Stimulated activated CD4-positive, alpha-beta T cell treated with anti-CD3 and anti-CD28 coated beads, Interleukin-4, amount 100 ng/mL, for 48 hours (primary cell): Measurements from ENCODE around the gene PEX7.
"Not testable (repeated sequence)": the region's sequence is repeated elsewhere in the genome, so short reads cannot be mapped to it uniquely, and the experiment has no call there.

ENCODE experiments used
- DNase-seq, 2 donors: peaks; one replicate each; pipeline ENCODE4 v3.0.0-alpha.2; 2020; ENCODE audit warnings: low read depth in 2 of 2

Gene PEX7

DNA sequence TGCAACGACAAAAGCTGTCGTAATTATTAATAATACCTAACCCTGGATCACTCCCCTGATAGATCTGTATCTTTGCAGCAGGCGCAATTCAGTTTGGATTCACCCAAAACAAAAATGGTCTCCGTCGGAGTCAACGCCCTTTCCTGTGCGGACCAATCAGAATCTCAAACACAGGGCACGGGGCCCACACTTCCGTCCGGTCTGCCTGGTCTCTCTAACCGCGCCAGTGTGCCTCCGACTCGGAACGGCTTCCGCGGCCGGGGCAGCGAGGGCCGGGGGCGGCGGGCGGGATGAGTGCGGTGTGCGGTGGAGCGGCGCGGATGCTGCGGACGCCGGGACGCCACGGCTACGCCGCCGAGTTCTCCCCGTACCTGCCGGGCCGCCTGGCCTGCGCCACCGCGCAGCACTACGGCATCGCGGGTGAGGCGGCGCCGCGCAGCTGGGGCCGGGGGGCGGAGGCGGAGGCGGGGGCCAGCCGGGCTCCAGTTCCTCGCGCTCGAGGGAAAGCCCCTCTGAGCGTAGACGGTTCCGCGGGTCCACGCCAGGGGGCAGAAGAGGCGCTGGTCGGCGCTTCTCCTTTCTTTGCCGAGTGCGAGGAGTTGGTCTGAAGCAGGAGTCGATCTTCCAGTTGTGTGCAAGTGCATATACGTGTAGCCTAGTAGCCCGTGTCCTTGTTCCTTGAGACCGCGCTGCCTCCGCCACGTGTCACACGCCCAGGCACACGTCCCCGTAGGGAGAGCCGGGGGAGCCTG, at the start of gene PEX7:
TSS of gene PEX7 (plus strand) at position 217 of the 752 bp plus-strand sequence. CDS start at position 291, 74 bp downstream.
- DNase-seq: peak; percentile 79 to 84

DNA sequence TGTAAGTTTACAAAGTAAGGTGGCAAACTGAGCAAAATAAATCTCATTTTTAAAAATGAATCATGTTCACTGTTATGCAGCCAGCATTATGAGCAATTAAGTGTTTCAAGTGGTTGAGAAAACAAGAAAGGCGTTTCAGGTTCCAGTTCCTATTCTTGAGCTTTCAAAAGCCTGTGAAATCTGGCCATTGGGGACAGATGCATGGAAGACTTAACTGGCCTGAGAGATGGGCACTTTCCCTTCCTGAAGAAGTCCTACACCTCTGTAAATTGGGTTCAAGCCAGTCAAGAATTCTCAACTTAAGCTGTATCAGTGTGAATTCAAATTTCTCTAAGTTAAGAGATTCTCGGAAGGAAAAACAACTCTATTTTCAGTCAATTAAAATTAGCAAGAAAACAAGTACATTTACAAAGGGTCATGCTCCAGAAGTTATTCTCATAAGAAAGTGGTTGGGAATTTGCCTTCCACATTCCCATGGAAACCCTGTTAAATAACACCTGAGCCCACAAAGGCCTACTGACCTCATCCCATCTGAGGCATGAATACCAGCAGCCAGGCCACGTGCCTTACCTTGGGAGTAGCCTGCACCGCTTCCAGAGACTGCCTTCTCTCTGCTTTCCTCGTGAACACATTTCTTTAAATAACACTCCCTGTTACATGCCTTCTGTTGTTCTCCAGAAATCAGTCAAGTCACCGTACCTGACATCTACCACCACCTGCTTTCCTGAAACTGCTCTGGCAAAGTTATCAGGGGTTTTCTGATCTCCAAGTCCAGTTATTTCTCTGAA, 49.5 kb upstream of the PEX7 start:
- no peak for DNase-seq

DNA sequence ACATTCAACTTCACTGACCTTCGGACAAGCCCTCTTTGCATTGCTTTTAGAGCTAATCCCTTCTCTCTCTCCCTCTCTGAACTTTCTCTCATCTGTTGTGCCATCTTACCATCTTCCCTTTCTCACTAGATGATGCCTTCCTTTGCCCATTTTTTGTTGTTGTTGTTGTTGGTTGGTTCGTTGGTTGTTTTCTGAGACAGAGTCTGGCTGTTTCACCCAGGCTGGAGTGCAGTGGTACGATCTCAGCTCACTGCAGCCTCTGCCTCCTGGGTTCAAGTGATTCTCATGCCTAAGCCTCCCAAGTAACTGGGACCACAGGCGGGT, 49.0 kb upstream of the PEX7 start:
- DNase-seq: no peak

- no peak for DNase-seq
Observed at GRCh38 chr6:136774228-136775041, 48.0 kb upstream of the PEX7 start.

DNA sequence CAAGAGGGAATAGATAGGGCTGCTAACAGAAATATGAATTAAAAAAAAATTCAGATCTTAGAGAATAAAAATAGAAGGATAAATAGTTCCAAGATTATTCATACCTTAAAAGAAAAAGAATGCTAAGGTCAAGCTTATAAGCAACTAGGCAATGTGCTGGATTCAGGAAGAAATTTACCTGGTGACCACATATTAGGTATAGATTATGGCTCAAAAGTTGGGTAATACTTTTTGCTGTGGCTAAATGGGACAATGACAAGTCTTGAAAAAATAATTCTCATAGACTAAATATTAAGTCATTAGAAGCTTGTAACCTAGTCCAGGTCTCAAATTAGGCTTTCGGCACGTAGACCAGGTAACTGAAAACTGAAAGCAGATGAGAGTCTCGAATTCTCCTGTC, 47.3 kb upstream of the PEX7 start:
- DNase-seq: no peak

GRCh38 chr6:136775548-136775947, 46.8 kb upstream of the PEX7 start:
- no peak for DNase-seq

- no peak for DNase-seq
Observed at GRCh38 chr6:136777651-136778050, 44.7 kb upstream of the PEX7 start.

DNA sequence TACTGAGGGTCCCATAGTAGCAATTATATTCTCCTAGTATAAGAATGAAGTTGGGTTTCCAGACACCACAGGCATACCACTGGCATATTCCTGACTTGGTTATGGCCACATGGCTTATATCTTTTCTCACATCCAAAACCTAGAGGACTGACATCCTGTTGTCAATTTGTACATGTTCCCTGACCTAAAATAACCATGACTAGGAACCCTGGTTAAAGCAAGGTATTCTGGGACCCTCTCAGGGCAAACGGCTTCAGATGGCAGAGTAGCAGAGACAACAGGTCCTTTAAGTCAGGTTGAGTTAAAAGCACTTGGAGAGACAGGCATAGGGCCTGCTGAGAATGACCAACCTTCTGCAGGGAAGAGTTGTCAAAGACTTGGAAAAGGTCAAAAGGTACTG, 42.7 kb upstream of the PEX7 start:
- no peak for DNase-seq

DNA sequence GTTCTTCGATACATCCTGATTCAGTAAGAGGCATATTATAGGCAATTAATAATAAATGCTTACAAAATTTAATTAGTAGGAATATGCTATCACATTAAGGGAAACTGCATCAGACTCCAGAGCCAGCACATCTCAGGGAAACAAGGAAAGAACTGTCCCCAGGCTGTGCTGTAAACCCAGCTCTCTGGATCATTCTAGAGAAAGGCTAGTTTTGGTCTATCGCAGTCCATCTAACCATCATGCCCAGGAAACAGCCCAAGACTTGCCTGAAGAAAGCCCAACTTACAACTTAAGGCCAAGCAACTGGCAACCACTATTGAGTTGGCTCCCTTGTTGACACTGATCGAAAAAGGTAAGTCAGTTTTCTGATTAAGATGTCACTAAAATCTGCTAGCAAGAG, 41.4 kb upstream of the PEX7 start:
- no peak for DNase-seq

- DNase-seq: no peak
Observed at GRCh38 chr6:136782021-136782770, 40.2 kb upstream of the PEX7 start.

DNA sequence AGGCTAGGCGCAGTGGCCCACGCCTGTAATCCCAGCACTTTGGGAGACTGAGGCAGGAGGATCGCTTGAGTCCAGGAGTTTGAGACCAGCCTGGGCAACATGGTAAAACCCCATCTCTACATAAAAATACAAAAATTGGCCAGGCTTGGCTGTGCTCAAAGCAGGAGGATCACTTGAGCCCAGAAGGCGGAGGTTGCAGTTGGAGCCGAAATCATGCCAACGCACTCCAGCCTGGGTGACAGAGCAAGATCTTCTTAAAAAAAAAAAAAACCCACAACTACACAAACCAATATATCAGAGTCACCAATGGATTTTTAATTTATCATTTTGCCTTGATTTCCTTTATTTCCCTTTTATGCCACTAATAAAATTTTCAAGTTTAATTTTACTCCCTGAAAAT, 39.4 kb upstream of the PEX7 start:
- DNase-seq: no peak

- DNase-seq: no peak
Observed at GRCh38 chr6:136783495-136784270, 38.7 kb upstream of the PEX7 start.

- DNase-seq: no peak
Observed at GRCh38 chr6:136784271-136784664, 38.1 kb upstream of the PEX7 start.

DNA sequence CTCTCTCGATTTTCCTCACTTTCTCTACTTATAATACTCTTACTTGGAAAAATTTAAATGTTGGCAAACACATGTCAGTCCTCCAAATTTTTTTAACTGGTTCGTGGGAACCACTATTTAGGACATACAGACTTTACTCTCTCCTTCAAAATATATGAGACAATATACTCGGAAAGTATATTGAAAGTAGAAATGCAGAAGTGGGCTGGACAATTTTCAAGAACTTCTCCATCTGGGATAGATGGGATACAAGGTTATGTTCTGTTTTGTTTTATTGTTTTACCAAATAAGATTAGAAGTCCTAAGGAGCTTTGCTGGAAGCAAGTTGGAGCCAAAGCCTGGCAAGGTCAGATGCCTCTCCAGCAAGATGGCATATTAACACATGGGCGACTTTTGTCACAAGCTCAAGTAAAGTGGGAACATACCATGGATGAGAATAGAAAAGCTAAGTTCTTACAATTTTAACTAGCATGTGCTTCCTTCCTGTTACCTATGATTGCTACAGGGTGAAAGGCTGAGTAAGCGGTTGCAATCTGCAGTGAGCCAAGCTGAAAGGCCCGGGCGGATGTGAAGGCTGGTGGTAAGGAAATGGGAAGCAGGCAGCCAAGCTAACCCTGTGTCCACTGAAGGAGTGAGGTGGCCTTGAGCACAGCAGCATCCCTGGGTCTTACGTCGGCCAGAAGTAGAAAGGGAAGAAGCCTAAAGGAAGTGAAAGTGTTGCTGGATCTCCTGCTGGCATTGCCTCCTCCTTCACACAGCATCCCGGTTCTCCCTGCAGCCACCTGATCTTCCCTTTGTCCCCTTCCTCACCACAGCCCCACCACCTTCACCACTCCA, 37.3 kb upstream of the PEX7 start:
- DNase-seq: peak; percentile 19 to 38

DNA sequence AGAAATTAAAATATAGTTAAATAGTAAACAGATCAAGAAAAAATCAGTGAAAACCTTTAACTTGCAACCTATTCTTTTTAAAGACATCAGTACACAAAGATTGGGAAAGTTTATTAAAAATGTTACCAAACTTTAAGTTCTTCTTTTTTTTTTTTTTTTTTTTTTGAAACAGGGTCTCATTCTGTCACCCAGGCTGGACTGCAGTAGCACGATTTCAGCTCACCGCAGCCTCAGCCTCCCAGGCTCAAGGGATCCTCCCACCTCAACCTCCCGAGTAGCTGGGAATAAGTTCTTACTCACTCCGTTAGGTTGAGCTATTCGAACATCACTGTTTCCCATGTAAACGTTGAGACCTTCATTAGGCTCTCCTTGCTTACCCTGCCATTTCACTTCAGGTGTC, 35.7 kb upstream of the PEX7 start:
- DNase-seq: no peak

- no peak for DNase-seq
Observed at GRCh38 chr6:136787726-136788068, 34.7 kb upstream of the PEX7 start.

DNA sequence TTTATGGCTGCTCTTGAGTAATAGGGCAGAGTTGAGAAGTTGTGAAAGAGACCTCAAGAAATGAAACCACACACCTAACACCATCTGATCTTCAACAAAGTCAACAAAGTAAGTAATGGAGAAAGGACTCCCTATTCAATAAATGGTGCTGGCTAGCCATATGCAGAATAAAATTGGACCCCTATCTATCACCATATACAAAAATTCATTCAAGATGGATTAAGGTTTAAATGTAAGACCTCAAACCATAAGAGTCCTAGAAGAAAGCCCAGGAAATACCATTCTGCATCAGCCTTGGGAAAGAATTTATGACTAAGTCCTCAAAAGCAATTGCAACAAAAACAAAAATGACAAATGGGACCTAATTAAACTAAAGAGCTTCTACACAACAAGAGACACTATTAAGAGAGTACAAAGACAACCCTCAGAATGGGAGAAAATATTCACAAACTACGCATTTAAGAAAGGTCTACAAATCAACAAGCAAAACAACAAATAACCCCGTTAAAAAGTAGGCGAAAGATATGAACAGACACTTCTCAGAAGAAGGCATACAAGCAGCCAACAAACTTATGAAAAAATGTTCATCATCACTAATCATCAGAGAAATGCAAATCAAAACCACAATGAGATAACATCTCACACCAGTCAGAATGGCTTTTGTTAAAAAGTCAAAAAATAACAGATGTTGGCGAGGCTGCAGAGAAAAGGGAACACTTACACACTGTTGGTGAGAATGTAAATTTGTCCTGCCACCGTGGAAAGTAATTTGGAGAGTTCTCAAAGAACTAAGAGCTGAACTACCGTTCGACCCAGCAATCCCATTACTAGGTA, 34.1 kb upstream of the PEX7 start:
- no peak for DNase-seq

- DNase-seq: not testable (repeated sequence)
Observed at GRCh38 chr6:136789440-136789839, 33.0 kb upstream of the PEX7 start.
